H1 (cell line): Measurements from ENCODE around the gene PARP15.

Experiments
- ATF3 ChIP-seq: IDR thresholded peaks from 2 replicates; pipeline ENCODE4 v1.6.1; 2011; ENCODE audit warnings: low read depth, mild to moderate bottlenecking, low read length; ENCODE audit not compliant: insufficient read depth
- CTCF ChIP-seq, 3 experiments: IDR thresholded peaks; 1 replicate in 2 of 3; 2 replicates in 1 of 3; pipeline versions ENCODE4 v1.5.1 to v1.6.1; 2011; ENCODE audit warnings: low read length in 3 of 3, mild to moderate bottlenecking in 3 of 3, inconsistent platforms in 2 of 3, low read depth in 1 of 3, moderate library complexity in 1 of 3; ENCODE audit not compliant: insufficient read depth in 1 of 3; ENCODE audit errors: control extremely low read depth in 1 of 3
- RXRA ChIP-seq: IDR thresholded peaks from 2 replicates; pipeline ENCODE4 v1.6.1; 2011; ENCODE audit warnings: low read depth, mild to moderate bottlenecking, low read length, moderate library complexity; ENCODE audit not compliant: insufficient read depth
- TEAD4 ChIP-seq: IDR thresholded peaks from 2 replicates; pipeline ENCODE4 v1.6.1; 2012; ENCODE audit warnings: low read depth, low read length, inconsistent platforms, mixed read lengths

- TF ChIP-seq TEAD4 = no peak
- TF ChIP-seq RXRA = no peak
- TF ChIP-seq CTCF (IDR thresholded peaks at IDR 0.05; ENCODE audit: control extremely low read depth in 1 of 3, insufficient read depth in 1 of 3, low read depth in 1 of 3, low read length in 3 of 3) = peak in 2 of 3 experiments; percentile 56 to 58; a peak in 3 of 4 replicates
- TF ChIP-seq ATF3 = 0 out of 2 replicates have a peak, but pooled peaks have one; percentile 16
Observed at GRCh38 chr3:122560680-122561079, 16.8 kb upstream of the PARP15 start.
